Measurements from ENCODE around the gene LCN6.
"Not testable (repeated sequence)": the region's sequence is repeated elsewhere in the genome, so short reads cannot be mapped to it uniquely, and the experiment has no call there.

Gene LCN6

GRCh38 chr9:136782452-136782851 lies 34.1 kb upstream of the LCN6 start:
- no peak for DNase-seq

GRCh38 chr9:136779808-136780207 lies 31.5 kb upstream of the LCN6 start:
- no peak for DNase-seq

- no peak for DNase-seq
These were observed 29.0 kb upstream of the LCN6 start for GRCh38 chr9:136777359-136777758.

DNA sequence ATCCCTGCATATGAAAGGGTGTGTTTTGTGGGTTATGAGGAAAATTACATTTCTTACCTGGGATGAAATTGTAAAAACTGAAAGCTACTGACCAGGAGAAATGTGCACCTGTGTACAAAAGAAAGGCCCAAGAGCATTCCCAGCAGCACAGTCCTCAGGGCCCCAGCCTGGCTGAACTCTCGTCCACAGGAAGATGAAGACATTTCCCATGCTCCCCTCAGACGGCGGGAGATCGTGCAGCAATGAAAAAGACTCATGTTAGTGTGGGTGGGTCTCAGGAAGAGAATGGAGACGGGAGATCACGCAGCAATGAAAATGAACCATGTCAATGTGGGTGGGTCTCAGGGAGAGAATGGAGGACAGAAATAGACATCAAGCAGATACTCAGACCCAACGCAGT lies 28.6 kb upstream of the LCN6 start:
- DNase-seq = no peak

GRCh38 chr9:136775191-136775590 lies 26.9 kb upstream of the LCN6 start:
- DNase-seq = no peak

GRCh38 chr9:136774416-136775045 lies 26.2 kb upstream of the LCN6 start:
- no peak for DNase-seq

GRCh38 chr9:136773386-136774044 lies 25.2 kb upstream of the LCN6 start:
- no peak for DNase-seq

DNA sequence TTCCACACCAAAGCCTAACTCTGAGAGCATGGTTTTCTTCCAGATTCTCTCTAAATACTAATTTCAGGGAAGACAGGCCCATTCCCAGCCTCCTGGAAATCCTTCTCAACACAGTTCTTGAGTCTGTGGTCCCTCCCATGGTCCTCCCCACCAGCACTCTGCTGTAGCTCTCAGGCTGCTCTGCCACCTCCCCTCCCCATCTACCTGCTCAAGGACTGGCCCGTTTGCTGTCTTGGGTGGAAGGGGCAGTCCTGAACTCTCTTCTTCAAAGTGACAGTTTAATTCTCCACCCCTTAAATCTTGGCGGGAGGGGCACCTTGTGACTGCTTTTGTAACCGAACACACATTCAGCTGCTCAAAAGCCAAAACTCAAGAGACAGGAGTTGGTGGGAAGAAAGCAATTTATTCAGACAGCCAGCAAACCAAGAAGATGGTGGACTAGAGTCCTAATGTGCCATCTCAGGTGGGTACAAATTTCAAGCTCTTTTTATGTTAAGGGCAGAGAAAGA lies 23.6 kb upstream of the LCN6 start:
- no peak for DNase-seq

DNA sequence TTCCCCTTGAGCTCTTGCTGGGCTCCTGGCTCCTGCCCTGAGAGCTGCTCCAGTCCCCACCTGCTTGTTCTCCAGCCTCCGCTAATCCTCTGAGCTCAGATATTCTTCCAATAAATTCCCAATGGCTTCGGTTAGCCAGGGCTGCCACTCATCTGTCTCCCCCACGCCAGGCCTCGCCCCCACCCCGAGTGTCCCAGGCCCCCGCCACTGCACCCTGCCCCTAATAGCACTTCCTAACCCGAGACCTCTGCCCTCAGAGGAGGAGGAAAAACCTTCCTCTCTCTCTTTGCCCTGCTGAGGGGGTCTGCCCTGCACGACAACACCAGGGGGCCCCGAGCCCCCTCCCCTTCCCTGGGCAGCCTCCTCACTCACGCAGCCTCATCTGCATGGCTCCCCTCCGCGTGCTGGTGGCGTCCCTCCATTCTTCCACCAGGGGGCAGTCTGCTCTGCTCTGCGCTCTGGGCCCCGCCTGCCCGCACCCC lies 21.4 kb upstream of the LCN6 start:
- DNase-seq = no peak

DNA sequence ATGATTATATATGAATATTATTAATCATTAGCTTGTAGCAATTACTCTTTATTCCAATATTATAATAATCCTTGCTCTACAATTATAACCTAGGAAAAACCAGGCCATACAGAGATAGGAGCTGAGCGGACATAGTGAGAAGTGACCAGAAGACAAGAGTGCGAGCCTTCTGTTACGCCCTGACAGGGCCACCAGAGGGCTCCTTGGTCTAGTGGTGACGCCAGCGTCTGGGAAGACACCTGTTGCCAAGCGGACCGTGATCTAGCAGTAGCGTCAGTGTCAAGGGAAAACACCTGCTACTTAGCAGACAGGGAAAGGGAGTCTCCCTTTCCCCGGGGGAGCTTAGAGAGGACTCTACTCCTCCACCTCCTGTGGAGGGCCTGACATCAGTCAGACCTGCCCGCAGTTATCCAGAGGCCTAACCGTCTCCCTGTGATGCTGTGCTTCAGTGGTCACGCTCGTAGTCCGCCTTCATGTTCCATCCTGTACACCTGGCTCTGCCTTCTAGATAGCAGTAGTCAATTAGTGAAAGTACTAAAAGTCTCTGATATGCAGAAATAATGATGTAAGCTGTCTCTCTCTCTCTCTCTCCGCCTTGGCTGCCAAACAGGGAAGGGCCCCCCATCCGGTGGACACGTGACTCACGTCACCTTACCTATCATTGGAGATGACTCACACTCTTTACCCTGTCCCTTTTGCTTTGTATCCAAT lies 18.2 kb upstream of the LCN6 start:
- not testable (repeated sequence) for DNase-seq

GRCh38 chr9:136765745-136766409 lies 17.6 kb upstream of the LCN6 start:
- not testable (repeated sequence) for DNase-seq

DNA sequence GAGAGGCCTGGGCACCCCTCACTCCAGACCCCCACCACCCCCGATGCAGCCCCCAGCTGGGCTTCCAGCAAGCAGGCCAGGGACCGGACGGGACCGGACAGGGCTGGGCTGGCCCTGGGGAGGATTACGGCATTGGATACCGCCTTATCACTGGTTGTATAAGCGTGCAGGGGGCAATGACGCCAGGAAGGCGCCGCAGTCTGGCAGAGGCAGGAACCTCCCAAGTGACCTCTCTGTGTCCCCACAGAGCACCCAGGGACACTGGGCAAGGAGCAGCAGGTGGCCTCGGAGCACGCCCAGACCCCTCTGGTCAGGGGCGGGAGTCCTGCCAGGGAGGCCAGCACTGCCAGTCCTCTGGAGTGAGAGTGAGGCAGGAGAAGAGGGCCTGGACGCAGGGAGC lies 16.7 kb upstream of the LCN6 start:
- DNase-seq = no peak

DNA sequence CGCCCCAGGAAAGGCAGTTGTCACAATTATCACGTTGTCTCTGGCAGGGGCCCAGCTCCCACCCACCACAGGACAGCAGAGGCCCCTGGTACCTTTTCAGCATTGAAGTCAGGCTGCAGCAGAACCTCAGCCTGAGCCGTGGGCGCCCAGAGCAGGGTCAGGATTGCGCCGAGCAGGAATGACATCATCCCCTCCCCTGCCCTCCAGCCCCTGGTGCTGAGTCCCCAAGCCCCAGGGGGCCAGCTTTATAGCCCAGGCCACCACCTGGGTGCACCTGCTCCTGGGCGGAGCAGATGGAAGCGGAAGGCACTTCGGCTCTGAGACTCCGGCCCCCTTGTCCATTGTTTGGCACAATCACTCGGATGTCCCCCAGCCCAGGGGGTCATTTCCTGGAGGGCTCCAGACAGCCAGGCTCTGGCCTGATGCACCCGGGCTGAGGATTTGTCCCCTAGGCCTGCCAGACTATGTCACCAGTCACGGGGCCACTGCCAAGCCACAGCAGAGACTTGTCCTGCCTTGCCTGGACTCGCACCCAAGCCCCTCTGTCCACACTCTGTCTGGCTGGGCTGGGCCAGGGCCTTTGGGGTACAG lies 16.1 kb upstream of the LCN6 start, which contains the start of gene LCN15:
Gene LCN15 (minus strand): TSS at position 218 of the 591 bp plus-strand sequence. CDS start 30 bp downstream, at position 188.
- no peak for DNase-seq

- DNase-seq = no peak
These were observed 15.3 kb upstream of the LCN6 start for GRCh38 chr9:136763649-136764035.

- DNase-seq = no peak
These were observed 14.8 kb upstream of the LCN6 start for GRCh38 chr9:136762915-136763648.

DNA sequence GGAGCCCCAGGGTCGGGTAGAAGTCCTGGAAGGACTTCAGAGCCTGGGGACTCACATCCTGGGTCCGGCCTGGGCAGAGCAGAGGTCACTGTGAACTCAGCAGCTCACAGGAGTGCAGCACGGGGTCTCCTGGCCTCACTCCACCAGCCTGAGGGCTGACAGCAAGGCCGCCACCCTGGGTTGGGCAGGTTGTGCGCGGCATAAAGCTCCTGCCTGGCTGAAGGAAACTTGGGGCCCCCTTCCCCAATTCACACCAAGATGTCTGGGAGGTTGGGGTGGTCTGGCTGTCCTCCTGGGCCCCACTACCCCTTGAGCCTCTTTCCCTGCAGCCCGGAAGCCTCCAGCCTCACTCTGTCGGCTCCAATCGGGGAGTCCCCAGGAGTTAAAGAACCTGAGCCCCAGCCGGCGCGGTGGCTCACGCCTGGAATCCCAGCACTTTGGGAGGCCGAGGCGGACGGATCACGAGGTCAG lies 13.9 kb upstream of the LCN6 start:
- no peak for DNase-seq

- DNase-seq = no peak
These were observed 13.2 kb upstream of the LCN6 start for GRCh38 chr9:136761545-136761981.

DNA sequence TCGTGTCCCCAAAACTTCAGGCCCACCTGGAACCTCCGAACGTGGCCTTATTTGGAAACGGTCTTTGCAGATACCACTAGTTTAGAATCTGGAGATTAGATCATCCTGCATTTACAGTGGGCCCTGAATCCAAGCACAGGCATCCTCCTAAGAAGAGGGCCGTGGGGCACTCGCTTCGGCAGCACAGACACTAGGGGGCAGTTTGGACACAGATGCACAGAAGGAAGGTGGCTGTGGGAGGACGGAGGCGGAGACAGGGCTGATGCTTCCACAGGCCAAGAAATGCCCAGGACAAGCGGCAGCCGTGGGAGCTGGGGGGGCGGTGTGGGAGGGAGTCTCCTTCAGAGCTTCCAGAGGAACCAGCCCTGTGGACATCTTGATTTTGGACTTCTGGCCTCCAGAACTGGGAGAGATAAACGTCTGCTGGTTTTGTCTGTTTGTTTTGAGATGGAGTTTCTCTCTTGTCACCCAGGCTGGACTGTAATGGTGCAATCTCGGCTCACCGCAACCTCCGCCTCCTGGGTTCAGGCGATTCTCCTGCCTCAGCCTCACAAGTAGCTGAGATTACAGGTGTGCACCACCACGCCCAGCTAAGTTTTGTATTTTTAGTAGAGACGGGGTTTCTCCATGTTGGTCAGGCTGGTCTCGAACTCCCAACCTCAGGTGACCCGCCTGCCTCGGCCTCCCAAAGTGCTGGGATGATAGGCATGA lies 12.7 kb upstream of the LCN6 start:
- DNase-seq = not testable (repeated sequence)

DNA sequence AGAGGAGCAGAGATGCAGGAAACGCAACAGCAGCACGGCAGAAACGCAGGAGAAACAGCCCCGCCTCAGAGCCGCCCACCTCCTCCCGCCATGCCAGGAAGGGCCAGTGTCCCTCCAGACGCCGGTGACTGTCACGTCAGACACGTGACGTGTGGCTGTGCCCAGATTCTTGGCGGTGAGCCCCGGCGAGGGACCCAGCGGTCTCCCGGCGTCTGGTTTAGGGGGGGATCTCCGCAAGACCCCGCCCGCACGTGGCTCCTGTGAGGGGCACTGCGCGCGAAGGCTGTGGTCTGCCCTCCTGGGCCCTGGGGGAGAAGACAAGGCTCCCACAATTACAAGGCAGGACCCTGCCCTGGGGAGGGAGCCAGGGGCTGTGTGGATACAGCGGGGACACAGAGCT lies 12.1 kb upstream of the LCN6 start:
- no peak for DNase-seq

DNA sequence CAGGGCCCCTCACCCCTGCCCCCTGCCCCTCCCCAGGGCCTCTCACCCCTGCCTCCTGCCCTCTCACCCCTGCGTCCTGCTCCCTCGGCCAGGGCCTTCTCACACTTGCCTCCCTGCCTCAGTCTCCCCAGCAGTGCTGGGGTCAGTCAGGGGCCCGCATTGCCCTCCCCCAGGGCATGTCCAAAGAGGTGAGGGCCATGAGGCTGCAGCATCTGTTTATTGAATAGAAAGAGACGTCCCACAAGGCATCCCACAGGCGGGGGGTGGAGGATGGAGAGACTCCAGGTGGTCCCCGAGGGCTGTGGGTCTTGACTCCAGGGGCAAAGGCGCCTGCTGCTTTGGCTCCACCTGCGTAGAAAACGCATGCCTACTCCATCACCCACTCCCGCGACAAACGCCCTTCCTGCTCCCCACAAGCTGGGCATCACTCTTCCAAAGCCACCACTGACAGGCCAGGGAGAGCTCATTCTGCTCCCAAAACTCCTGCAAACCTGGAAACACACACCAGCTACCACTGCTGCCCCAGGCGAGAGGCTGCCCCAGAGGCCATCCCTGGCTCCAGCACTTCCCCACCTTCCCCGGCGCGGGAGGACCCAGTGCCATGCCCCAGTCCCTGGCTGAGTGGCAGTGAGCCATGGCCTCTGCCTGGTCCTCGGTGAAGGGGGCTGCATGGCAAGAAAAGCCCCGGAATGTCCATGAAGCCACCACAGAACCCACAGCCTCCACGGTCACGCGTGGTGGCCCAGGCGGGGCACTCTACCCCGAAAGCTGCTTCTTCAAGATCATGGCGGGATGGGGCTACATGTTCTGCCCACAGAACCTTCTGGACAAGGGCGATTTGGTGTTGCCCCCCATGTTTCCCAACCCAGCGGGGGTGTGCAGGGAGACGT lies 11.4 kb upstream of the LCN6 start:
- no peak for DNase-seq
